Measurements from ENCODE around the gene CDIPT. TPM values are rescaled to one million over a fixed set of nuclear protein-coding genes. Genes with fewer than 3 reads are reported as not detected.

Gene CDIPT
- total and polyA plus RNA-seq, 2 of the 13 experiments (the other 11 are each of a cell fraction or from before 2014, with no cell fraction given) = 54.9 to 97.5 TPM

- TF ChIP-seq ZNF280B (CRISPR knock-in tag; IDR thresholded peaks at IDR 0.05; ENCODE audit: borderline replicate concordance) (peak; percentile 97), ZXDC (CRISPR knock-in tag; IDR thresholded peaks at IDR 0.05) (no peak; the same call in 1 of the 2 replicates), HCFC1 (IDR thresholded peaks at IDR 0.05; ENCODE audit: low read depth, low read length) (peak; percentile 90), TBX3 (IDR thresholded peaks at IDR 0.05; ENCODE audit: borderline replicate concordance) (no peak), ZNF484 (CRISPR knock-in tag; IDR thresholded peaks at IDR 0.05; ENCODE audit: borderline replicate concordance, low read depth) (no peak), RFX5 (IDR thresholded peaks at IDR 0.05; ENCODE audit: low read depth, low read length) (peak; percentile 37; the same call in 1 of the 2 replicates), ATAD3A (CRISPR knock-in tag; IDR thresholded peaks at IDR 0.05) (0 out of 2 replicates have a peak, but pooled peaks have one; percentile 64), ZNF510 (CRISPR knock-in tag; IDR thresholded peaks at IDR 0.05; ENCODE audit: low read depth) (peak; percentile 97), ZNF264 (CRISPR knock-in tag; IDR thresholded peaks at IDR 0.05) (0 out of 2 replicates have a peak, but pooled peaks have one; percentile 52), PAF1 (CRISPR knock-in tag; IDR thresholded peaks at IDR 0.05) (no peak), FOXA3 (CRISPR knock-in tag; IDR thresholded peaks at IDR 0.05) (peak; percentile 63), NCOA1 (CRISPR knock-in tag; IDR thresholded peaks at IDR 0.05) (peak; percentile 66; the same call in 1 of the 2 replicates), REPIN1 (CRISPR knock-in tag; IDR thresholded peaks at IDR 0.05; ENCODE audit: borderline replicate concordance, low read depth) (peak; percentile 76; the same call in 1 of the 2 replicates), POLR2AphosphoS5 (IDR thresholded peaks at IDR 0.05; ENCODE audit: low read depth, low read length) (peak; percentile 98), CEBPG (CRISPR knock-in tag; IDR thresholded peaks at IDR 0.05) (peak; percentile 29; the same call in 1 of the 2 replicates), HOXA7 (CRISPR knock-in tag; IDR thresholded peaks at IDR 0.05) (no peak), ZNF34 (CRISPR knock-in tag; IDR thresholded peaks at IDR 0.05; ENCODE audit: borderline replicate concordance) (0 out of 2 replicates have a peak, but pooled peaks have one; percentile 90), BRD4 (CRISPR knock-in tag; IDR thresholded peaks at IDR 0.05) (peak; percentile 89), ZNF768 (CRISPR knock-in tag; IDR thresholded peaks at IDR 0.05) (no peak; the same call in 1 of the 2 replicates), HES4 (CRISPR knock-in tag; IDR thresholded peaks at IDR 0.05; ENCODE audit: borderline replicate concordance) (no peak)
- TF ChIP-seq, protein P1, sequence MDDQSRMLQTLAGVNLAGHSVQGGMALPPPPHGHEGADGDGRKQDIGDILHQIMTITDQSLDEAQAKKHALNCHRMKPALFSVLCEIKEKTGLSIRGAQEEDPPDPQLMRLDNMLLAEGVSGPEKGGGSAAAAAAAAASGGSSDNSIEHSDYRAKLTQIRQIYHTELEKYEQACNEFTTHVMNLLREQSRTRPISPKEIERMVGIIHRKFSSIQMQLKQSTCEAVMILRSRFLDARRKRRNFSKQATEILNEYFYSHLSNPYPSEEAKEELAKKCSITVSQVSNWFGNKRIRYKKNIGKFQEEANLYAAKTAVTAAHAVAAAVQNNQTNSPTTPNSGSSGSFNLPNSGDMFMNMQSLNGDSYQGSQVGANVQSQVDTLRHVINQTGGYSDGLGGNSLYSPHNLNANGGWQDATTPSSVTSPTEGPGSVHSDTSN (CRISPR knock-in tag; IDR thresholded peaks at IDR 0.05; ENCODE audit: borderline replicate concordance) = no peak
- TF ChIP-seq, protein P2, sequence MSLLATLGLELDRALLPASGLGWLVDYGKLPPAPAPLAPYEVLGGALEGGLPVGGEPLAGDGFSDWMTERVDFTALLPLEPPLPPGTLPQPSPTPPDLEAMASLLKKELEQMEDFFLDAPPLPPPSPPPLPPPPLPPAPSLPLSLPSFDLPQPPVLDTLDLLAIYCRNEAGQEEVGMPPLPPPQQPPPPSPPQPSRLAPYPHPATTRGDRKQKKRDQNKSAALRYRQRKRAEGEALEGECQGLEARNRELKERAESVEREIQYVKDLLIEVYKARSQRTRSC (CRISPR knock-in tag; IDR thresholded peaks at IDR 0.05; ENCODE audit: low read depth) = no peak
These were observed 47.0 kb downstream of the CDIPT start, which contains the start of gene PAGR1 (continued) for GRCh38 chr16:29815793-29816693.
